SK-N-SH (cell line): ENCODE data around the gene RLBP1. TPM values are rescaled to one million over a fixed set of nuclear protein-coding genes. Genes with fewer than 3 reads are reported as not detected.

Experiments
- CTCF ChIA-PET: fragments of 300-600, 350-600 bp; formaldehyde crosslinking; extraction: SDS; loops from one replicate; lab custom pipeline; 2021; lab: Yijun Ruan, JAX
- POLR2A ChIA-PET: fragments of 350-600 bp; sonication (Branson Sonifier 250); formaldehyde crosslinking; extraction: SDS; loops from one replicate; lab custom pipeline; 2020; ENCODE audit warnings: antibody characterized with exemption, inconsistent platforms; lab: Yijun Ruan, JAX
- DNase-seq: peaks from one replicate; pipeline ENCODE4 v3.0.0; 2012
- H2AFZ ChIP-seq: fragments of 200-600 bp; sonication (generic); 2 replicates; pipeline ENCODE4 v1.8.1; 2016; ENCODE audit warnings: antibody characterized with exemption, mild to moderate bottlenecking, low read depth
- H3F3A ChIP-seq: fragments of 200-600 bp; sonication (generic); replicated peaks from 2 replicates; pipeline ENCODE3; 2016; ENCODE audit warnings: antibody characterized with exemption, mild to moderate bottlenecking; ENCODE audit not compliant: insufficient read depth
- H3K27ac ChIP-seq, 2 experiments: fragments of 200-500 bp in 1 of 2; fragments of 200-600 bp in 1 of 2; sonication (Bioruptor generic) in 1 of 2; sonication (generic), shearing (Covaris generic) in 1 of 2; 2 replicates each; pipeline versions ENCODE4 v1.5.1 to v1.6.1; 2014 to 2016; ENCODE audit warnings: low read depth in 2 of 2, inconsistent platforms in 1 of 2, low read length in 1 of 2, mild to moderate bottlenecking in 1 of 2, mixed read lengths in 1 of 2
- H3K27me3 ChIP-seq: fragments of 200-600 bp; sonication (generic), shearing (Covaris generic); 2 replicates; pipeline ENCODE4 v1.6.1; 2016; ENCODE audit warnings: mixed run types; ENCODE audit not compliant: insufficient read depth
- H3K36me3 ChIP-seq, 2 experiments: fragments of 200-500 bp in 1 of 2; fragments of 200-600 bp in 1 of 2; sonication (Bioruptor generic) in 1 of 2; sonication (generic) in 1 of 2; replicated peaks in 1 of 2; 2 replicates each; pipeline versions ENCODE3 to v1.5.1; 2014 to 2016; ENCODE audit warnings: low read length in 1 of 2, mild to moderate bottlenecking in 1 of 2; ENCODE audit not compliant: insufficient read depth in 2 of 2, control insufficient read depth in 1 of 2
- H3K4me1 ChIP-seq, 2 experiments: fragments of 200-500 bp in 1 of 2; fragments of 200-600 bp in 1 of 2; sonication (Bioruptor generic) in 1 of 2; sonication (generic), shearing (Covaris generic) in 1 of 2; 2 replicates each; pipeline versions ENCODE4 v1.5.1 to v1.6.1; 2014 to 2016; ENCODE audit warnings: low read depth in 1 of 2, low read length in 1 of 2, mixed run types in 1 of 2; ENCODE audit not compliant: insufficient read depth in 2 of 2, control insufficient read depth in 1 of 2
- H3K4me2 ChIP-seq: fragments of 200-600 bp; sonication (generic), shearing (Covaris generic); 2 replicates; pipeline ENCODE4 v1.6.1; 2017; ENCODE audit warnings: mixed run types
- H3K4me3 ChIP-seq, 2 experiments: fragments of 200-500 bp in 1 of 2; fragments of 200-600 bp in 1 of 2; sonication (Bioruptor generic) in 1 of 2; sonication (generic), shearing (Covaris generic) in 1 of 2; 2 replicates each; pipeline versions ENCODE4 v1.5.1 to v1.8.1; 2014 to 2016; ENCODE audit warnings: low read depth in 2 of 2, inconsistent platforms in 1 of 2, low read length in 1 of 2, mild to moderate bottlenecking in 1 of 2, mixed read lengths in 1 of 2, moderate library complexity in 1 of 2
- H3K79me2 ChIP-seq: fragments of 200-600 bp; sonication (generic); 2 replicates; pipeline ENCODE4 v1.8.1; 2017; ENCODE audit warnings: mild to moderate bottlenecking; ENCODE audit not compliant: insufficient read depth
- H3K9ac ChIP-seq: fragments of 200-600 bp; sonication (generic); 2 replicates; pipeline ENCODE4 v1.6.1; 2017; ENCODE audit warnings: mixed run types
- H3K9me2 ChIP-seq: fragments of 200-600 bp; sonication (generic); 2 replicates; pipeline ENCODE4 v1.6.1; 2017; ENCODE audit warnings: mixed run types
- H3K9me3 ChIP-seq: fragments of 200-600 bp; sonication (generic); 2 replicates; pipeline ENCODE4 v1.6.1; 2017; ENCODE audit warnings: mixed run types, mild to moderate bottlenecking, moderate library complexity
- H4K20me1 ChIP-seq: fragments of 200-600 bp; sonication (generic); 2 replicates; pipeline ENCODE4 v1.6.1; 2017; ENCODE audit warnings: mild to moderate bottlenecking, mixed run types; ENCODE audit not compliant: insufficient read depth
- ELF1 ChIP-seq: IDR thresholded peaks from 2 replicates; pipeline ENCODE4 v1.4.0; 2012
- FOXJ3 ChIP-seq: sonication (generic); formaldehyde crosslinking; IDR thresholded peaks from 2 replicates; pipeline ENCODE4 v1.5.1; 2020; ENCODE audit warnings: mild to moderate bottlenecking, missing genetic modification reagents
- FOXM1 ChIP-seq: IDR thresholded peaks from 2 replicates; pipeline ENCODE4 v1.4.0; 2012; ENCODE audit warnings: low read depth, mild to moderate bottlenecking
- GABPA ChIP-seq: IDR thresholded peaks from 2 replicates; pipeline ENCODE4 v1.4.0; 2012; ENCODE audit warnings: low read depth, mild to moderate bottlenecking
- GATA2 ChIP-seq: sonication (generic); formaldehyde crosslinking; IDR thresholded peaks from 2 replicates; pipeline ENCODE4 v1.5.0; 2020; ENCODE audit warnings: mild to moderate bottlenecking, missing genetic modification reagents
- NFIC ChIP-seq: IDR thresholded peaks from 2 replicates; pipeline ENCODE4 v1.4.0; 2012; ENCODE audit warnings: borderline replicate concordance
- NRF1 ChIP-seq: IDR thresholded peaks from 2 replicates; pipeline ENCODE4 v1.6.1; 2012; ENCODE audit warnings: low read depth, mild to moderate bottlenecking, low read length
- RAD21 ChIP-seq: IDR thresholded peaks from 2 replicates; pipeline ENCODE4 v1.6.1; 2012; ENCODE audit warnings: mild to moderate bottlenecking, low read length
- SIN3A ChIP-seq: IDR thresholded peaks from 2 replicates; pipeline ENCODE4 v1.6.1; 2012; ENCODE audit warnings: low read depth, mild to moderate bottlenecking, low read length, moderate library complexity, borderline replicate concordance
- WGBS: methylation state at CpG from one replicate; pipeline ENCODE4 v1.1.6; 2017; ENCODE audit warnings: low lambda C conversion rate; 5-methylcytosine and 5-hydroxymethylcytosine counted together
- polyA plus RNA-seq, 3 experiments: library from polyadenylated mRNA; depleted of rRNA; stranded (reverse); fragments of >200 nt; gene quantifications; 2 replicates each; pipeline ENCODE4 v1.2.3, GENCODE V29; 2012
- TF ChIP-seq, protein P1 (sequence below): IDR thresholded peaks from 2 replicates; pipeline ENCODE4 v1.4.0; 2012; ENCODE audit warnings: low read depth
- TF ChIP-seq, protein P2 (sequence below): IDR thresholded peaks from 2 replicates; pipeline ENCODE4 v1.4.0; 2012; ENCODE audit warnings: low read depth, borderline replicate concordance
- TF ChIP-seq, protein P3 (sequence below): fragments of 150-350 bp; IDR thresholded peaks from 2 replicates; pipeline ENCODE4 v1.6.1; 2016; ENCODE audit warnings: mild to moderate bottlenecking, low read depth, low read length
- TF ChIP-seq, protein P4 (sequence below): IDR thresholded peaks from 2 replicates; pipeline ENCODE4 v1.4.0; 2012; ENCODE audit warnings: low read depth, borderline replicate concordance

RLBP1 gene
- polyA plus RNA-seq, 1 of the 3 experiments (the other 2 are of a cell fraction) = not detected

DNA sequence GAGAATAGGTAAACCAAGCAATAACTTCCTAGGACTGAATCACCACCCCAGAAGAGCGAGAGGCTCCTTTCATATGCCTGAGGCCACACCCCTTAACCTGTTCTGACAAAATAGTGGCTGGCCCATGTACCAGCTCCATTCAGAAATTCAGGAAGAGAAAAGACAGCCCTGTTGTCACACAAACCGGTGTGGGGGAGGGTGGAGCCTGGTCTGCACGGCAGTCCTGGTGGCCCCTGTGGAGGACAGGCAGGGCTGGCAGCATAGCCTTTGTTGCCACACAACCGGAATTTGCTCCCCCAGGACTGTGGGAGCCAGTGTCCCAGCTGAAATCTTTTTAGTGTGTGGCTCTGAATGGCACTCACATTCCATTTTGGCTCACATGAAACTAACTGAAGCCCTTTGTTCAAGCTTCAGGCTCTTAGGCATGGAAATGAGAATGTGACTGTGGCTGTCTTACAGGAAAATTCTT, 23.8 kb downstream of the RLBP1 start:
- peaks cover 4% of the 10 kb centered on the region for H3F3A ChIP-seq
- peaks cover 1 to 4% of the 10 kb centered on the region in 2 experiments; a peak in 1 of 4 replicates for H3K4me1 ChIP-seq
- H3K27ac ChIP-seq = no peak overlapping the region
- no peaks in the 10 kb centered on the region for H3K27me3 ChIP-seq
- H4K20me1 ChIP-seq = no peaks in the 10 kb centered on the region
- POLR2A ChIA-PET = no interaction called here
- no peak overlapping the region for H3K4me2 ChIP-seq
- no peak overlapping the region for H3K4me3 ChIP-seq
- H3K9me2 ChIP-seq = no peaks in the 10 kb centered on the region
- no peak for TF ChIP-seq ELF1
- TF ChIP-seq NFIC = no peak
- TF ChIP-seq SIN3A = no peak
- TF ChIP-seq GATA2 = no peak
- TF ChIP-seq, all 33 proteins: peak for 0
- H3K9me3 ChIP-seq = no peaks in the 10 kb centered on the region
- H3K79me2 ChIP-seq = no peaks in the 10 kb centered on the region
- 93% methylated on average over 3 of the region's 4 CpGs for WGBS
- CTCF ChIA-PET = interaction anchor here (1.0 to 5.6 kb wide), 5 partner anchors 9 to 245 kb away, joined by 3 to 49 read pairs (median 16); no protein-coding TSS in a partner anchor
- no peak overlapping the region for H3K9ac ChIP-seq
- no peak for DNase-seq
- peaks cover 0 to 50% of the 10 kb centered on the region in 2 experiments for H3K36me3 ChIP-seq
- no peak overlapping the region for H2AFZ ChIP-seq

DNA sequence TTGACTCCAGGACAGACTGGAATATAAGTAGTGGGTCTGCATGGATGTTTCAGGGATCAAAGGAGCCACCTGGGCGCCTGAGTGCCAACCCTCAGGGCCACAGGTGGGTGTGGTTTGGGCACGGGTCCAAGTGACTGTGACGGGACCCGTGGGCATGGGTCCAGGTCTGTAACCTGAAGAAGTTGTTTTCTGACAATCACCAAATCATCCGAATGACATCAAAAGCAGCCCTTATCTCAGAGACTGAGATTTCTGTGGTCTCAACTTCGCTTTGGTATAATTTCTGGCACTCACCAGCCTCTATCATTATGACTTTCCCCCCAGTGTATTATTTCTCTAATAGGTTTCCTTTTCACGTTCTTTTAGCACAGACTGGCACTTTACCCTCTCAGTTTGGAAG, 24.4 kb downstream of the RLBP1 start:
- Histone ChIP-seq H3K27me3 (no peaks in the 10 kb centered on the region), H4K20me1 (no peaks in the 10 kb centered on the region), H3K9ac (no peak overlapping the region), H3K9me2 (no peaks in the 10 kb centered on the region), H3K79me2 (no peaks in the 10 kb centered on the region)
- no peak for TF ChIP-seq RAD21
- no peak for TF ChIP-seq GATA2
- no peak for TF ChIP-seq NRF1
- TF ChIP-seq, protein P1, sequence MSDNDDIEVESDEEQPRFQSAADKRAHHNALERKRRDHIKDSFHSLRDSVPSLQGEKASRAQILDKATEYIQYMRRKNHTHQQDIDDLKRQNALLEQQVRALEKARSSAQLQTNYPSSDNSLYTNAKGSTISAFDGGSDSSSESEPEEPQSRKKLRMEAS = no peak
- TF ChIP-seq, protein P2, sequence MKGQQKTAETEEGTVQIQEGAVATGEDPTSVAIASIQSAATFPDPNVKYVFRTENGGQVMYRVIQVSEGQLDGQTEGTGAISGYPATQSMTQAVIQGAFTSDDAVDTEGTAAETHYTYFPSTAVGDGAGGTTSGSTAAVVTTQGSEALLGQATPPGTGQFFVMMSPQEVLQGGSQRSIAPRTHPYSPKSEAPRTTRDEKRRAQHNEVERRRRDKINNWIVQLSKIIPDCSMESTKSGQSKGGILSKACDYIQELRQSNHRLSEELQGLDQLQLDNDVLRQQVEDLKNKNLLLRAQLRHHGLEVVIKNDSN = no peak
- peak; percentile 22; the same call in 1 of the 2 replicates for TF ChIP-seq NFIC
- TF ChIP-seq, all 33 proteins: peak for 1
- H3K27ac ChIP-seq = no peak overlapping the region
- H3K36me3 ChIP-seq = peaks cover 0 to 50% of the 10 kb centered on the region in 2 experiments
- H3K4me2 ChIP-seq = no peak overlapping the region
- no peak overlapping the region for H3K4me3 ChIP-seq
- no peak overlapping the region for H2AFZ ChIP-seq
- POLR2A ChIA-PET = no interaction called here
- H3K4me1 ChIP-seq = peaks cover 4 to 7% of the 10 kb centered on the region in 2 experiments; a peak in 1 of 4 replicates
- CTCF ChIA-PET = interaction anchor here (1.0 to 5.6 kb wide), 5 partner anchors 10 to 246 kb away, joined by 3 to 49 read pairs (median 16); no protein-coding TSS in a partner anchor
- H3F3A ChIP-seq = peaks cover 10% of the 10 kb centered on the region
- no peaks in the 10 kb centered on the region for H3K9me3 ChIP-seq
- DNase-seq = no peak
- WGBS = 90% methylated on average over 3 of the region's 7 CpGs

DNA sequence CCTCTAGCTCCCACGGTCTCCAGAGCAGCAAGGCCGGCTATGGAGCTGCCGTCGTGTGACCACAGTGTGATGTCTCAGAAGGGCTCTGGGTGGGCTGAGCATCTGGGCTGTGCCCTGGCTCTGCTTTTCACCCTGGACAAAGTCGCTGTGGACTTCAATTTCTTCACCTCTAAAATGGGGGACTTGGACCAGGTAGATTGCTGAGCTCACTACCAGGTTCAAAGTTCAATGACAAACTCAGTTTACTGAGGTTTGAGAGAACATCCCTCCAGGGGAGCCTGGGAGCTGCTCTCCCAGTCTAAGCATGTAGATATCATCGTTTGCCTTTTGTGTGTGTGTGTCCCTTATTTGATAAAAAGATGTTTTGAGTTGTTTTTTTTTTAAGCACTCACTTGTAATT, 25.1 kb downstream of the RLBP1 start:
- Histone ChIP-seq H3K27ac (peak overlapping the region in 1 of 2 experiments; percentile 14; a peak in 1 of 4 replicates), H3K9ac (no peak overlapping the region), H3F3A (peaks cover 9% of the 10 kb centered on the region), H3K4me1 (peaks cover 4 to 9% of the 10 kb centered on the region in 2 experiments; a peak in 1 of 4 replicates), H4K20me1 (no peaks in the 10 kb centered on the region), H3K9me2 (no peaks in the 10 kb centered on the region), H3K9me3 (no peaks in the 10 kb centered on the region), H2AFZ (no peak overlapping the region), H3K4me3 (no peak overlapping the region), H3K27me3 (no peaks in the 10 kb centered on the region), H3K79me2 (no peaks in the 10 kb centered on the region), H3K36me3 (peaks cover 1 to 50% of the 10 kb centered on the region in 2 experiments), H3K4me2 (no peak overlapping the region)
- 85% methylated on average over 5 of the region's 6 CpGs for WGBS
- CTCF ChIA-PET = interaction anchor here (2.0 to 5.6 kb wide), 4 partner anchors 11 to 291 kb away, joined by 5 to 49 read pairs (median 19); no protein-coding TSS in a partner anchor
- POLR2A ChIA-PET = no interaction called here
- no peak for DNase-seq
- TF ChIP-seq GABPA (no peak), FOXM1 (no peak), FOXJ3 (CRISPR knock-in tag) (no peak)
- TF ChIP-seq, protein P3, sequence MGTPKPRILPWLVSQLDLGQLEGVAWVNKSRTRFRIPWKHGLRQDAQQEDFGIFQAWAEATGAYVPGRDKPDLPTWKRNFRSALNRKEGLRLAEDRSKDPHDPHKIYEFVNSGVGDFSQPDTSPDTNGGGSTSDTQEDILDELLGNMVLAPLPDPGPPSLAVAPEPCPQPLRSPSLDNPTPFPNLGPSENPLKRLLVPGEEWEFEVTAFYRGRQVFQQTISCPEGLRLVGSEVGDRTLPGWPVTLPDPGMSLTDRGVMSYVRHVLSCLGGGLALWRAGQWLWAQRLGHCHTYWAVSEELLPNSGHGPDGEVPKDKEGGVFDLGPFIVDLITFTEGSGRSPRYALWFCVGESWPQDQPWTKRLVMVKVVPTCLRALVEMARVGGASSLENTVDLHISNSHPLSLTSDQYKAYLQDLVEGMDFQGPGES = no peak
- TF ChIP-seq, protein P4, sequence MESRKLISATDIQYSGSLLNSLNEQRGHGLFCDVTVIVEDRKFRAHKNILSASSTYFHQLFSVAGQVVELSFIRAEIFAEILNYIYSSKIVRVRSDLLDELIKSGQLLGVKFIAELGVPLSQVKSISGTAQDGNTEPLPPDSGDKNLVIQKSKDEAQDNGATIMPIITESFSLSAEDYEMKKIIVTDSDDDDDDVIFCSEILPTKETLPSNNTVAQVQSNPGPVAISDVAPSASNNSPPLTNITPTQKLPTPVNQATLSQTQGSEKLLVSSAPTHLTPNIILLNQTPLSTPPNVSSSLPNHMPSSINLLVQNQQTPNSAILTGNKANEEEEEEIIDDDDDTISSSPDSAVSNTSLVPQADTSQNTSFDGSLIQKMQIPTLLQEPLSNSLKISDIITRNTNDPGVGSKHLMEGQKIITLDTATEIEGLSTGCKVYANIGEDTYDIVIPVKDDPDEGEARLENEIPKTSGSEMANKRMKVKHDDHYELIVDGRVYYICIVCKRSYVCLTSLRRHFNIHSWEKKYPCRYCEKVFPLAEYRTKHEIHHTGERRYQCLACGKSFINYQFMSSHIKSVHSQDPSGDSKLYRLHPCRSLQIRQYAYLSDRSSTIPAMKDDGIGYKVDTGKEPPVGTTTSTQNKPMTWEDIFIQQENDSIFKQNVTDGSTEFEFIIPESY = no peak
